HG03097 (cell line): Measurements from ENCODE around the gene KCND2.

Source experiments
- ATAC-seq: cut with Tn5 transposase; IDR thresholded peaks from one replicate; pipeline ENCODE4 v1.9.1; 2021; ENCODE audit not compliant: unreplicated experiment, low FRiP score

The KCND2 gene

DNA sequence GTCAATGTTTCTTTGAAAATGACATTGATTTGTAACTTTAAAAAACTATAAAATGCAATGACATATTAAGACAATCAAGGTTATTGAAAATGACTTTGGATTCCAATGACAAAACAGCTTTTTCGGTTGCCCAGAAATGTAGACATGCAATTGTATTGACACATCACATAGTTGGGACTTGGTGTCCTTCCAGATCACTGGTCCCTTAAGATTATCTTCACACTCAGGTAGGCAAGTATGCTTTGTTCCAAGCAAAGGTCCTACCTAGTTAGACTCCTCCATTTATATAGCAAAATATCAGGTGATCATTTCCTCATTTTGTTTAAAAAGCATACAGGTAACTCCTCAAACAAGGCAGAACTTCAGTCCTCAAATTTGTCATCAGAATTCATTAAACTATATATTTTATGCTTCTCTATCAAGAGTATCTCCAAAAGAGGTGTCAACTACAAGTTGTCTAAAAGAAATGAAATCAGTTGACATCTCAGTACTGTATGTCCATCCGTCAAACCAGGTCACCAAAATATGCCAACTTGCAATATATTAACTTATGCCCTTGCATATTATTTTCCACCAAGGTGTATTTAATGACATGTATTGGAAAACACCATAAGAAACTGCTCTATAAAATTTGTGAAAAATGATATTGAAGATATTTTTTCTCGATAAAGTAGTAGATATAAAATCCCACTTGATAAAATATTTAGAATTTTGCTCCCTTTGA, 520.4 kb downstream of the KCND2 start:
- ATAC-seq = no peak

DNA sequence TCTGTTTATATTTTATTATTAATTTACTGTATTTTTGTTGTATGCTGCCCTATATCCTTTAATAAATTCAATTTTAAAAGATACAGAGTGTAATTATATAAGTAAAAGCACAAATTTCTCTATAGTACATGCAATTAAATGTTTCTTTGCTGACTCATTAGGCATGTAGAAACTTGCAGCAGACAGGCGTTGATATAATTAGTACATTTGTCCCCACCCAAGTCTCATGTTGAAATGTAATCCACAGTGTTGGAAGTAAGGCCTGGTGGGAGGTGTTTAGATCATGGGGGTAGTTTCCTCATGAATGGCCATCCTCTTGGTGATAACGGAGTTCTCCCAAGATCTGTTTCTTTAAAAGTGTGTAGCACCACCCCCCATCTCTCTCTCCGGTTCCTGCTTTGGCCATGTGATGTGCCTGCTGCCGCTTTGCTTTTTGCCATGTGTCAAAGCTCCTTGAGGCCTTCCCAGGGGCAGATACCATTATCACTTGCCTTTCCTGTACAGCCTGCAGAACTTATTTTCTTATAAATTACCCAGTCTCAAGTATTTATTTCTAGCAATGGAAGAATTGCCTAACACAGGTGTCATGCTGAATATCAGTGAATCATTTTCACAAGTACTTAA, 521.2 kb downstream of the KCND2 start:
- no peak for ATAC-seq

DNA sequence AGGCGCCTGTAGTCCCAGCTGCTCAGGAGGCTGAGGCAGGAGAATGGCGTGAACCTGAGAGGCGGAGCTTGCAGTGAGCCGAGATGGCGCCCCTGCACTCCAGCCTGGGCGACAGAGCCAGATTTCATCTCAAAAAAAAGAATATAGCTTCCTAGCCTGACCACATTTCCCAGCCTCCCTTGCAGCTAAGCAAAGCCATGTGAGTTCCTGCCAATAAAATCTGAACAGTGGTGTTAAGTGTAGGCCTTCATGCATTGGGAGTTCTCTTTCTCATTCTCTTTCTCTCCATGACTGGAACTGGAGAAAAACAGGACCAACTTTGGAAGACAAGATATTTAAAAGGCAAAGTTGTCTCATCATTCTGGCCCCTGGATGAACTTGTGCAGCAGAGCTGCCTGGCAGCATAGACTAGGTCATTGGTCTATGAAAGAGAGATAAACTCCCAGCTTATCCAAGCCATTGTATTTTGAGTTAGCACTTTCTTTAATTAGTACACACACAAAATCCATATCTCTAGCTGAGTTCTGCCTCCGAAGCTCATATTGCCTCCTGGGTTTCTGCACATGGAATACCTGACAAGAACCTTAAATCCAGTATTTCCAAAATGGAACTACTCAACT, 524.2 kb downstream of the KCND2 start:
- no peak for ATAC-seq

DNA sequence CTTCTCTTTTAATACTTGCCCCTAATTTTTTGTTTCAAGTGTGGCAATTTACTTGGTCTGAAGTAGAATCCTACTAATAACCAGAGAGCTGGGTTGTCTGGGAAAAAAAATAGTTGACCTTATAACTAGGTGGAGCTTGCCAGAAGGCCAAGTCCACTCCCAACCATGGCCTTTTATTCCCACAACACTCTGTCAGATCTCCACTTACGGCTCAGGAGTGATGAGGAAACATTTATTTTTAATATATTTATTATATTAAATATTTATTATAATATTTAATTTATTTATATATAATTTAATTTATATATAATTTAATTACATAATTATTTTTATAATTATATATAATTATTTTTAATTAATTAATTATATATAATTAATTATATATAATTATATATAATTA, 526.2 kb downstream of the KCND2 start:
- no peak for ATAC-seq
